CD4-positive, alpha-beta memory T cell (primary cell): ENCODE measurements around the gene TMEM231. TPM values are rescaled to one million over a fixed set of nuclear protein-coding genes. Genes with fewer than 3 reads are reported as not detected.

Experiments used
- CTCF ChIA-PET: fragments of 350-600 bp; sonication (Branson Sonifier 250); formaldehyde crosslinking; loops from one replicate; lab custom pipeline; 2021; ENCODE audit warnings: inconsistent platforms; ENCODE audit not compliant: partially characterized antibody; lab: Charles Lee
- POLR2A ChIA-PET: fragments of 350-600 bp; sonication (Branson Sonifier 250); formaldehyde crosslinking; loops from one replicate; lab custom pipeline; 2021; ENCODE audit not compliant: partially characterized antibody; lab: Charles Lee
- DNase-seq, 5 donors: peaks; one replicate each; pipeline versions ENCODE4 v3.0.0 to v3.0.0-alpha.2; 2020 to 2022; ENCODE audit warnings: mixed read lengths in 1 of 5
- H3K27ac ChIP-seq: one replicate; pipeline ENCODE4 v1.7.0; 2013; ENCODE audit warnings: low read depth, low read length
- H3K27me3 ChIP-seq: 2 replicates; pipeline ENCODE4 v1.7.0; 2013; ENCODE audit warnings: mild to moderate bottlenecking, low read length, moderate library complexity; ENCODE audit not compliant: insufficient read depth
- H3K36me3 ChIP-seq: 2 replicates; pipeline ENCODE4 v1.7.0; 2013; ENCODE audit warnings: mild to moderate bottlenecking, low read length, moderate library complexity; ENCODE audit not compliant: insufficient read depth
- H3K4me1 ChIP-seq: 2 replicates; pipeline ENCODE4 v1.7.0; 2013; ENCODE audit warnings: mild to moderate bottlenecking, low read length, moderate library complexity; ENCODE audit not compliant: insufficient read depth
- H3K4me3 ChIP-seq, 2 donors: one replicate each; pipeline ENCODE4 v1.7.0; 2013; ENCODE audit warnings: low read length in 2 of 2, mild to moderate bottlenecking in 1 of 2
- H3K9me3 ChIP-seq, 2 donors: one replicate each; pipeline ENCODE4 v1.7.0; 2013; ENCODE audit warnings: low read length in 2 of 2, control low read depth in 1 of 2; ENCODE audit not compliant: control insufficient read depth in 1 of 2
- H3K27ac Mint-ChIP-seq, 7 donors: one replicate each; pipeline ENCODE4 v1.8.0; 2020 to 2021; ENCODE audit warnings: mixed read lengths in 7 of 7, mild to moderate bottlenecking in 6 of 7, inconsistent platforms in 3 of 7, moderate library complexity in 3 of 7
- H3K27me3 Mint-ChIP-seq, 2 donors: one replicate each; pipeline ENCODE4 v1.8.0; 2020 to 2021; ENCODE audit warnings: mixed read lengths in 2 of 2
- H3K36me3 Mint-ChIP-seq, 2 donors: one replicate each; pipeline ENCODE4 v1.8.0; 2020 to 2021; ENCODE audit warnings: mixed read lengths in 2 of 2, inconsistent platforms in 1 of 2, mild to moderate bottlenecking in 1 of 2
- H3K4me1 Mint-ChIP-seq, 4 donors: one replicate each; pipeline ENCODE4 v1.8.0; 2020 to 2021; ENCODE audit warnings: mixed read lengths in 4 of 4, mild to moderate bottlenecking in 1 of 4
- H3K4me3 Mint-ChIP-seq, 8 donors: one replicate each; pipeline ENCODE4 v1.8.0; 2020 to 2021; ENCODE audit warnings: mixed read lengths in 8 of 8, mild to moderate bottlenecking in 7 of 8, moderate library complexity in 6 of 8, inconsistent platforms in 3 of 8
- H3K9me3 Mint-ChIP-seq, 8 donors: one replicate each; pipeline ENCODE4 v1.8.0; 2020 to 2021; ENCODE audit warnings: mixed read lengths in 8 of 8, mild to moderate bottlenecking in 5 of 8, inconsistent platforms in 3 of 8, moderate library complexity in 1 of 8
- intact Hi-C: fragments of 100-400 bp; cut with micrococcal nuclease; formaldehyde crosslinking; loops from one replicate; pipeline ENCODE4 v1.15.1; 2023
- polyA plus RNA-seq, 2 donors: library from polyadenylated mRNA; unstranded; fragments of 300-500 nt; fragmentation: Illumina TruSeq; gene quantifications; one replicate each; pipeline ENCODE4 v1.2.3, GENCODE V29; 2021
- total RNA-seq, 2 experiments: library from RNA; stranded (reverse); gene quantifications; one replicate each; pipeline ENCODE4 v1.2.3, GENCODE V29; 2021

Gene TMEM231
- total and polyA plus RNA-seq, 4 experiments from 2014 or later = 2.4 to 5.4 (median 2.8) TPM

DNA sequence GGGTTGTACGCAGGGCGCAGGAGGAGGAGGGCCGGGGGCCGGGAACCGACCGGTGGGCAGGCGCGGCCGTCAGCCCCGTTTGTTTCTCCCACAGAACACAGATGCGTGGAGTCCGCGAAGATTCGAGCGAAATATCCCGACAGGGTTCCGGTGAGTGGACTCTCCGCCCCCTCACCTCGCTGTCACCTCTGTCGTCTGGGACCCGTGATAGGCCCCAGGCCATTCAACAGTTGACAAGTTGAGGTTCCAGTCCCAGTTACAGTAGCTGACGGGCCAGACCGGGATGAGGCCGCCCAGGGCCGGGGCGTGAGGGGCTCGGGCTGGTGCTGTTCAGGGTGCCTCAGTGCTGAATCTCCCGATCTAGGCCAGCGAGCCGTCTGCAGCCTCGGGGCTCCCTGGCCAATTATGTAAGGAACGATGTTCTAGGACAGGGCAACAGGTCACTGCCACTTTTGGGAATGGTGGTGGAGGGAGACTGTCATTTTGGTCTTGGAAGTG lies 10.8 kb upstream of the TMEM231 start:
- peak overlapping the region; percentile 82 for H3K27ac ChIP-seq
- Mint-ChIP-seq H3K27me3 (peaks cover 0 to 7% of the 10 kb centered on the region in 2 donors), H3K36me3 (peaks cover 4 to 41% of the 10 kb centered on the region in 2 donors), H3K9me3 (peaks cover 0 to 3% (median 0%) of the 10 kb centered on the region in 8 donors), H3K4me3 (peak overlapping the region; percentile 82 to 99 (median 87)), H3K4me1 (peaks cover 27 to 60% (median 41%) of the 10 kb centered on the region in 4 donors), H3K27ac (peak overlapping the region; percentile 82 to 94 (median 88))
- H3K4me1 ChIP-seq = peaks cover 48% of the 10 kb centered on the region
- H3K9me3 ChIP-seq = no peaks in the 10 kb centered on the region
- no peaks in the 10 kb centered on the region for H3K27me3 ChIP-seq
- CTCF ChIA-PET = interaction anchor here (1.0 to 2.8 kb wide), 4 partner anchors 10 to 102 kb away, joined by 3 to 10 read pairs (median 8); partner anchors contain the start of genes ADAT1 and TMEM231
- peak overlapping the region; percentile 68 to 100 for H3K4me3 ChIP-seq
- peak; percentile 17 to 58 (median 22) for DNase-seq
- H3K36me3 ChIP-seq = peaks cover 20% of the 10 kb centered on the region
- POLR2A ChIA-PET = interaction anchor here (1.4 to 5.7 kb wide), 9 partner anchors 10 to 133 kb away, joined by 3 to 69 read pairs (median 13); partner anchors contain the start of genes ADAT1, CFDP1, KARS1 and TERF2IP
- intact Hi-C loops = loop anchor here (1.0 to 10.0 kb wide), 7 partner anchors 11 to 962 kb away; partner anchors contain the start of genes ADAT1, CFDP1, GLG1 and KARS1

DNA sequence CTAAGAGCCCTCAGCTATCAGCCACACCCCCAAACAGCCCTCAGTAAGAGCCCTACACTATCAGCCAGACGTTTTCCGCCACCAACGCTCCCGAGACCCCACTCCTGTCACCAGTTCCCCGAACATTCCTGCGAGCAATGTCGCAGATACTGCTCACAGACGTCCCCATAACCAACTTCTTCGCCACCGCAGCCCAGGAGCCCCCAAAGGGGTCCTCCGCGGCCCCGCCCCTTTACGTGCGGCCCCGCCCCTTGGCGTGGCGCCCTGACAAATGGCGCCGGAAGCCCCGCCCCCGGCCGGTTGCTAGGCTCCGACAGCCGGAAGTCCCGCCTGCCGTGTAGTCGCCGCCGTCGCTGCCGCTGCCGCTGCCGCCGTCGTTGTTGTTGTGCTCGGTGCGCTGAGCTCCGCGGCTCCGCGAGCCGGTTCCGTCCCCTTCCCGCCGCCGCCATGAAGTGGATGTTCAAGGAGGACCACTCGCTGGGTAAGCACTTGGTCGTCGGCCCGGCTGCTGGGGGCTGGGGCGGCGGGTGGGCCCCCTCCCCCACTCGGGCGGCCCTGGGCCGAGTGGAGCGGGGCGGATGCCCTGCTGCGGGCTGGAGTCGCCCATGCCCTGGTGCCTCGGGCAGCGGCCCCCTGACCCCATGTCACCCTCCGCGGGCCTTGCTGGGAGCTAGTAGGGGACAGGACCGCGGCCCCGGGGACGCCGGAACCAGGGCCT lies 10.1 kb upstream of the TMEM231 start, which contains the start of gene GABARAPL2:
GABARAPL2 (plus strand) TSS at position 340 of the 718 bp plus-strand sequence; CDS start at position 448, 108 bp downstream.
- peak within 1 kb of the TSS; percentile 89 to 100 (median 97) for H3K4me3 Mint-ChIP-seq
- H3K27ac ChIP-seq = peak within 1 kb of the TSS; percentile 82
- ChIA-PET CTCF (interaction anchor here (0.7 to 3.4 kb wide), 9 partner anchors 10 to 198 kb away, joined by 3 to 14 read pairs (median 8); partner anchors contain the start of genes KARS1, TERF2IP and TMEM231), POLR2A (interaction anchor here (0.6 to 5.7 kb wide), 13 partner anchors 10 to 1625 kb away, joined by 3 to 69 read pairs (median 6); partner anchors contain the start of genes ADAT1, CFDP1, KARS1 and MON1B)
- H3K27ac Mint-ChIP-seq = peak within 1 kb of the TSS; percentile 84 to 100 (median 97)
- H3K27me3 Mint-ChIP-seq = peaks cover 0 to 7% of the 10 kb centered on the region in 2 donors
- peaks cover 25 to 56% (median 38%) of the 10 kb centered on the region in 4 donors for H3K4me1 Mint-ChIP-seq
- peaks cover 20% of the 10 kb centered on the region for H3K36me3 ChIP-seq
- intact Hi-C loops = loop anchor here (1.0 to 10.0 kb wide), 7 partner anchors 10 to 961 kb away; partner anchors contain the start of genes ADAT1, CFDP1, GLG1 and KARS1
- H3K27me3 ChIP-seq = no peaks in the 10 kb centered on the region
- H3K4me1 ChIP-seq = peaks cover 48% of the 10 kb centered on the region
- peaks cover 1 to 38% of the 10 kb centered on the region in 2 donors for H3K36me3 Mint-ChIP-seq
- DNase-seq = peak; percentile 87 to 95 (median 91)
- H3K4me3 ChIP-seq = peak within 1 kb of the TSS; percentile 68 to 100
- H3K9me3 Mint-ChIP-seq = peaks cover 0 to 3% (median 0%) of the 10 kb centered on the region in 8 donors
- H3K9me3 ChIP-seq = no peaks in the 10 kb centered on the region

DNA sequence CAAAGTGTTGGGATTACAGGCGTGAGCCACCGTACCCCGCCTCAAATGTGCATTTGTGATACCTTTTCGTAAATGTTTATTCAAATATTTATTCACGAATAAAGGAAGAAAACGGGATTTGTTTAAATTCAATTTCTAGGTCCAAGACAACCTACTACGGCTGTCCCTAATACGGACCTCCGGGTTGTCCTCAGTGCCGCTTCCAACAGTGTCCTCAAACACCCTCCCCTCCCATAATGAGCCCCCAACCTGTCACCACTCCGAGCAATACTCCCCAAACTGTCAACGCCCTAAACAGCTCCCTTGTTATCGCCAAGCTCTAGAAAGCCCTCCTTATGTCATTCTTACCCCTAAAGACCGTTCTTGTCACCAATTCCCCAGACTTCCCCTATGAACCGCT lies 9.6 kb upstream of the TMEM231 start:
- DNase-seq = no peak
- Histone ChIP-seq H3K4me3 (peak overlapping the region; percentile 59 to 100), H3K27ac (peak overlapping the region; percentile 82), H3K9me3 (no peaks in the 10 kb centered on the region), H3K36me3 (peaks cover 20% of the 10 kb centered on the region), H3K27me3 (no peaks in the 10 kb centered on the region), H3K4me1 (peaks cover 48% of the 10 kb centered on the region)
- H3K4me1 Mint-ChIP-seq = peaks cover 23 to 53% (median 36%) of the 10 kb centered on the region in 4 donors
- H3K36me3 Mint-ChIP-seq = peaks cover 0 to 34% of the 10 kb centered on the region in 2 donors
- CTCF ChIA-PET = interaction anchor here (0.7 to 3.4 kb wide), 9 partner anchors 9 to 198 kb away, joined by 3 to 14 read pairs (median 7); partner anchors contain the start of genes KARS1, TERF2IP and TMEM231
- POLR2A ChIA-PET = interaction anchor here (0.6 to 5.7 kb wide), 14 partner anchors 9 to 1626 kb away, joined by 3 to 69 read pairs (median 6); partner anchors contain the start of genes ADAT1, CFDP1, KARS1 and MON1B
- H3K9me3 Mint-ChIP-seq = peaks cover 0 to 3% (median 0%) of the 10 kb centered on the region in 8 donors
- H3K27me3 Mint-ChIP-seq = peaks cover 0 to 7% of the 10 kb centered on the region in 2 donors
- intact Hi-C loops = loop anchor here (1.0 to 10.0 kb wide), 7 partner anchors 9 to 961 kb away; partner anchors contain the start of genes ADAT1, CFDP1, GLG1 and KARS1
- peak overlapping the region; percentile 84 to 100 (median 97) for H3K27ac Mint-ChIP-seq
- H3K4me3 Mint-ChIP-seq = peak overlapping the region; percentile 88 to 100 (median 97)

DNA sequence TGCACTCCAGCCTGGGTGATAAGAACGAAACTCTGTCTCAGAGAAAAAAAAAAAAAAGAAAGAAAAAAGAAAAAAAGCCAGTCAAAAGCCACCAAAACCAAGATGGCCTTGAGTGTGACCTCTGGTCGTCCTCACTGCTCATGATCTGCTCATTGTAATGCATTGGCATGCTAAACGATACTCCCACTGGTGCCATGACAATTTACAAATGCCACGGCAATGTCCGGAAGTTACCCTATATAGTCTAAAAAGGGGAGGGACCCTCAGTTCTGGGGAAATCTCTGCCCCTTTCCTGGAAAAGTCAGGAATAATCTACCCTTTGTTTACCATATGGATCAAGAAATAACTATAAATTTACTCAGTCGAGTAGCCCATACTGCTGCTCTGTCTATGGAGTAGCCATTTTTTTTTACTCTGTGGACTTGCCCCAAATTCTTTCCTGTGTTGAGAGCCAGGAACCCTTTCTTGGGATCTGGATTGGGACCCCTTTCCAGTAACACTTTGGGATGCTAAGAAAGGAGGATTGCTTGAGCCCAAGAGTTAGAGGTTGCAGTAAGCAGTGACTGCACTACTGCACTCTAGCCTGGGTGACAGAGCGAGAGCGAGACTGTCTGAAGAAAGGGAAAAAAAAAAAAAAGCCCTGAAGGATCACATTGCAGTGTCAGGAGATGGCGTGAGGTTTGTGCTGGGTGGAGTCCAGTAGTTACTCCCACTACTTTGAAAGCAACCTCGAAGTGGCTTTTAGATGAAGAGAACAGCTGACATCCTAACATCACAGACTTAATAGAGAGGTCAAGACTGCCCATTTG lies 3.7 kb upstream of the TMEM231 start:
- H3K9me3 Mint-ChIP-seq = no peaks in the 10 kb centered on the region
- intact Hi-C loops = loop anchor here (10.0 kb wide), 1 partner anchor 955 kb away; the partner anchor contains the start of gene GLG1
- H3K27me3 ChIP-seq = no peaks in the 10 kb centered on the region
- peak overlapping the region in 1 of 7 donors; percentile 1 for H3K27ac Mint-ChIP-seq
- H3K36me3 Mint-ChIP-seq = no peaks in the 10 kb centered on the region
- H3K27ac ChIP-seq = no peak overlapping the region
- no peaks in the 10 kb centered on the region for H3K36me3 ChIP-seq
- H3K4me1 Mint-ChIP-seq = peaks cover 4 to 16% (median 9%) of the 10 kb centered on the region in 4 donors
- no peak for DNase-seq
- no peak overlapping the region for H3K4me3 Mint-ChIP-seq
- peaks cover 0 to 8% of the 10 kb centered on the region in 2 donors for H3K27me3 Mint-ChIP-seq
- no peak overlapping the region for H3K4me3 ChIP-seq
- H3K9me3 ChIP-seq = no peaks in the 10 kb centered on the region
- ChIA-PET POLR2A (interaction anchor here (1.0 kb wide), 1 partner anchor 88 kb away, joined by 3 read pairs; the partner anchor contains the start of gene TERF2IP), CTCF (no interaction called here)
- peaks cover 15% of the 10 kb centered on the region for H3K4me1 ChIP-seq

DNA sequence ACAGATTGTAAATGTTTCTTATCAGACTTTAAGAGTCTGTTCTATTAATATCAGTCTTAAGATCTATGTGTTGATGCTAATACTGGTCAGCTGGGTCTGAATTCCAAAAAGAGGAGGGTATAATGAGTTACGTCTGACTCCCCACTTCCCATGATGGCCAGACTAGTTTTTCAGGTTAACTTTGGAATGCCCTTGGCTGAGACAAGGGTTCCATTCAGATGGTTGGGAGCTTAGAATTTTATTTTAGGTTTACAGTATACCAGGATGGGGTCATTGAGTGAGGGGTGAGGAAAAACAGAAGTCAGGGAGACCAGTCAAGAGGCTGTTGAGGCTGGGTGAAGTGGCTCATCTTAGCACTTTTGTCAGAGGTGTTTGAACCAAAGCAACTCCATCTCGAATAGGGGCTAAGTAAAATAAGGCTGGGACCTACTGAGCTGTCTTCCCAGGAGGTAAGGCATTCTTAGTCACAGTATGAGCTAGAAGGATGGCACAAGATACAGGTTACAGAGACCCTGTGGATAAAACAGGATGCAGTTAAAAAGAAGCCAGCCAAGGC lies 2.9 kb upstream of the TMEM231 start:
- H3K27me3 Mint-ChIP-seq = peaks cover 0 to 8% of the 10 kb centered on the region in 2 donors
- Histone ChIP-seq H3K36me3 (no peaks in the 10 kb centered on the region), H3K27ac (no peak overlapping the region), H3K27me3 (no peaks in the 10 kb centered on the region), H3K4me1 (peaks cover 15% of the 10 kb centered on the region), H3K4me3 (no peak overlapping the region), H3K9me3 (no peaks in the 10 kb centered on the region)
- no peaks in the 10 kb centered on the region for H3K9me3 Mint-ChIP-seq
- no peak overlapping the region for H3K4me3 Mint-ChIP-seq
- peaks cover 3 to 16% (median 10%) of the 10 kb centered on the region in 4 donors for H3K4me1 Mint-ChIP-seq
- no peak overlapping the region for H3K27ac Mint-ChIP-seq
- DNase-seq = no peak
- intact Hi-C loops = no loop called here
- ChIA-PET CTCF (interaction anchor here (1.5 kb wide), 1 partner anchor 63 kb away, joined by 3 read pairs; no protein-coding TSS in a partner anchor), POLR2A (interaction anchor here (1.0 kb wide), 1 partner anchor 89 kb away, joined by 3 read pairs; the partner anchor contains the start of gene TERF2IP)
- no peaks in the 10 kb centered on the region for H3K36me3 Mint-ChIP-seq
